Activated CD4-positive, alpha-beta T cell treated with anti-CD3 and anti-CD28 coated beads, Interleukin-2, amount 50 U/mL, for 24 hours (primary cell): ENCODE measurements around the gene TAF1C.

ENCODE experiments used
- DNase-seq, 2 donors: peaks; one replicate each; pipeline ENCODE4 v3.0.0-alpha.2; 2020; ENCODE audit warnings: low read depth in 1 of 2, low spot score in 1 of 2

TAF1C gene

GRCh38 chr16:84184775-84185174 is 2.1 kb downstream of the TAF1C start:
- no peak for DNase-seq

DNA sequence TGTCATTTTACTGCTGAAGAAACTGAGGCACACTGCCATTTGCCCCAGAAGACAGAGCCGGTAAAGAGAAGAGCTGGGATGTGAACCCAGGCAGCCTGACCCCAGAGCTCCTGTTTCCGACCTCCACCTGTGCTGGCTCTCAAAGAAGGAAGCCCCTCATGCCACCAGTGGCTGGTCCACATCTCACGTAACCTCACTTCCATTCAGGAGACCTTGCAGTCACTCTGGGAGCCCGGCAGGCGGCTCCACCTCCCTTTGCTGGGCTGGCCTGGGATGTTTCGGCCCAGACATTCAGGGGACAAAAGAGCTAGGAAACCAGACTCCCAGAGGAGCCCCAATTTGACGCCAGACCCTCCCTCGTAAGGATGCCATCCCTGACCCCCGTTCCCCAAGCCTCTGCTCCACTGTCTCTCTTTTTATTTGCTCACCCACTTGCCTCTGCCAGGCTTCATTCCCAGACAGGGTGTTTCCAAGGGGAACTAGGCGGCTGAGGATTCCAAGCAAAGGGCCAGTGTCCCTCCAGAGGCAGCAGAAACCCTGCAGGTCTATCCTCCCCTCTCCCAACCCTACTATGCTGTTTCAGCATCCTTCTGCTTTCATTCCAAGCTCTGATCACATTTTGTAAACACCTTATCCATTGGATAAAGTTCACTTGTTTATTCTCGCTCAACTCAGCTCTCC is 2.8 kb downstream of the TAF1C start:
- no peak for DNase-seq

DNA sequence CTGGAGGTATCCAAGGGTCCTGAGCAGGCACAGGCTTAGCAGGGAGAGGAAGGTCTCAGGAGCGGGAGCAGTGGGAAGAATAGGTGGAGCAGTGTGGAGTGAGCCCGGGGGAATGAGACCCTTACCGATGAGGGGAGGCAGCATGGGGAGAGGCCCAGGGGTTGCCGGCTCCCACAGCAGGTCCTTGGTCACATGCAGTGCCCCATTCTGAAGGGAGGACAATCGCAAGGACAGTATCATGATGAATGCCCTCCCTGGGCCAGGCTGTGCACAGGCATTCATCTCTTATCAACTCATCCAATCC is 3.3 kb downstream of the TAF1C start:
- DNase-seq, result no peak

- no peak for DNase-seq
Measured at GRCh38 chr16:84182680-84183571, 3.9 kb downstream of the TAF1C start.

GRCh38 chr16:84182104-84182503 is 4.8 kb downstream of the TAF1C start:
- no peak for DNase-seq

GRCh38 chr16:84181144-84181915 is 5.5 kb downstream of the TAF1C start:
- DNase-seq, result no peak

DNA sequence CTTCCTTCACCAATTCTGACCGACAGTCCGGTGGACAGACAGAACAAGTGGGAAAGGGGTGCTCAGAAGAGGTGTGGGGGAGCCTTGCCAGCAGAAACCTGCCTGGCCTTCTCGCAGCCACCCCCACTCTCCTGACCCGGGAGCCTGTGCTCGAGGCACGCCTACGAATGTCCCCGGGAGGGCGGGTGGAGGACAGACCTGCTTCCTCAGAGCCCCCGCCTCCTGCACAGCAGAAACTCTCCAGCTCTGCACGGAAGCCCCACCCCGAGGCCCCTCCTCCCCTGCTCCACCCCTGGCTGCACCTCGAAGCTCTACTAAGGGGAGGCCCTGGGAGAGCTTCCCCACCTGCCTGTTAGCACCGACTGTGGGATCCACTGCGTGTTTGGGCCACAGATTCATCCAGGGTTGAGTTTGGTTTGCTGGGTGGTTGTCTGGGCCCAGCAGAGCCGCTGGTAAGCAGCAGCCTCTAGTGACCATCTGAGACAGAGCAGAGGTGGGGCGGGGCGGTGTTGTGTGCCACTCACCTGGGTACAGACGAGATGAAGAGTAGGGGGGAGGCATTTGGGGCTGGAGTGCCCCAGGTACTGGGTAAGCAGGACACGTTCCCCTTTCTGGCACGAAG is 6.2 kb downstream of the TAF1C start:
- no peak for DNase-seq

DNA sequence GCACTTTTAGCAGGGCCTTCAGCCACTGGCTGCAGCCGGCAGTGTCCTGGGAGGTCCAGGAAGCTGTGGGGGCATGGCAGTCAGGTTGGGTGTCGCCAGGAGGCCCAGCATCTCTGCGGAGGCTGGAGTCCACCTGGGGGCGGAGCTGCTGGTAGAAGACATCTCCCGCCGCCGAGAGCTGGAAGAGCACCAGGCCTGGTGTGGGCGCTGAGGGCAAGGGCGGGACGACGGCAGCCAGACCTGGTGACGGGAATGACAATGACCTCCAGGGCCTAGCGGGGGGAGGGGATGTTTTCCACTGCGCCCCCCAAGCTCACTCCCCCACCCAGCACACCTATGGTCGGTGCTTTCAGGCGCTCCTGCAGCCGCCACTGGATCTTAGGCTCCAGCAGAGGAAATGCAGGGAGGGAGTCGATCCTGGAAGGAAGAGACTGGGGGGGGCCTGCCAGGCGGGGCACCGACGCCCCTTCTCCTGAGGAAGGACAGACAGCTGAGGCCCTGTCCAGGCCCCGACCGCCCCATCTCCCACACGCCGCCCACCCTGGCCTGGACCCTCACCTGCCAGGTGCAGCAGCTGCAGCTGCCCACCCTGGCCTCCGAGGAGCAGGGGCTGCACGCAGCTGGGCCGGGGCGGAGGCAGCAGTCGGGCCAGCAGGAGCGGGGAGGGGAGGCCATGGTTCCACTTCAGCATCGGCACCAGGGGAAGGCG is 7.1 kb downstream of the TAF1C start:
- DNase-seq, result no peak

GRCh38 chr16:84178892-84179611 is 7.8 kb downstream of the TAF1C start:
- DNase-seq, result no peak

DNA sequence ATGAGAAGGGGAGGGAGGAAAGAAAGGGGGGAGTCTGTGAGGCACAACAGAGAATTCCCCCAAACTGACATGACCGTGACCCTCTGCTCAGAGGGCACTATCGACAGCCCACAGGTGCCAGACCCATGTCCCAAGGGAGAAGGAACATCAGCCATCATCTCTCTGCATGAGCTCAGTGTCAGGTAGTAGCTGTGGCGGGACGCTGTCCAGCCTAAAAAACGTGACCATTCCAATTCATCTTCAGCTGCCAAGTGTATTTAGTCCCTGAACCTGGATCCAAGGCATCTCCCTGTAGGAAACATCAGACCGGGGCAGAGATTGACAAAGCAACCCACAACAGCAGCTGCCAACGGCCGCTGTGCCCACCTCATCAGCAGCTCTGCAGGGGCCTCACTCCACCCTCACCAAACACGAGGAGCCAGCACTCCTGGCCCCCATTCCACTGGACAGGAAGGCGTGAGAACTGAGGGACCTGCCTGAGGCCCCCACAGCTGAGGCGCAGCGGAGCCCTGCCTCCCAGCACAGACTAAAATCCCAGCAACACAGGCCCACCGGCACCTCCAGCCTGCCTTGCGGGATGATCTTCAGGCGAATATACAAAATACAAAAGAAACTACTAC is 8.6 kb downstream of the TAF1C start:
- DNase-seq, result no peak

DNA sequence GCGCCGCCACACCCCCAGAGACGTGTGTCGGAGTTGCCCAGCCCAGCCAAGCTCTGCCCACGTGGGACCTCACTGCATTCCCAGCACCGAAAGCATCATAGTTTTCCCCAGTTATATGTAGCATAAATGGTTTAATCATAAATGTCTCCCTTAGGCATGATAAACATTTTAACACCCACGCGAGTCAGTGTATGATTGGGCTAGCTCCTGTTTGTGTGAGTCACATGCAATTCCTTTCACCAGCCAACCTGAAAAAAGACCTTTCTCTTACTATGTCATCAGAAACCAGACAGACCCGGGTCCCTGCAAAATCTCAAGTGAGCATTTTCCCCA is 9.2 kb downstream of the TAF1C start:
- DNase-seq, result no peak

DNA sequence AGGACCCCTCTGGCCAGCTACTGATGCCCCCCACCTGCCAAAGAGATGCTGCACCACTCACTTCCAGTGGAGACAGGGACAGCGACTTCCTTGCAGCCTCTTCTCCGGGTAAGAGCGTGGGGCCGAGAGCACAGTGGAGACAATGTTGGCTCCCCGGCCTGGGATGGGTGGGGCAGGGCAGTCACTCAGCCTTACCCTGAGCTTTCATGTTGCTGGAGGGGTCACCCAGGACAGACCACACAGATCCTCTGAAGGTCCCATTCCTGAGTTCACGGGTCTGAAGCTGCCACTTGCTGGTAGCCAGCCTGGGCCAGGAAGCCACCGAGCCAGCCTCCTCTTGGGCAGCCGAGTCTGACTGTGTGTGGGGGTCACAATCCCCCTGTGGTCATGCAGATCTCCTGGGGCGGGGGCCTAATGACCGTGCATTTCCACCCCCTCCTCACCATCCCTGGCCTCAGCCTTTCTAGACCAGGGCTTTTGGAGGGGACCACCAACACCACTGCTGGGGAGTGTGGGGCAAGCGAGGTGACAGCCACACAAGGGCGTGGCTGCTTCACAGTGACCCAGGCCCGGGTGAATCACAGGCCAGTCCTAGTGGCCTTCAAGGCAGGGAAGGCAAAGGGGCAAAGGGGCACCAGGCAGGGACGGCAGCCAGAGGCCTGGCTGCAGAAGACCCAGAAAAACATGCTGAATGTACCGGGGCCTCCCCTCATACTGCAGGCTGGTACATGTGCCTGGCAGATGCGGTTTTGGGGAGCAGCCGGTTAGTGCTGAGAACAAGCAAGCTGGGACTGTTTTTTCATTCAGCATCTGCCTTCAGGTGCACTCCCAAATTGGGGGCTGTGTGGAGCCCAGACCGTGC is 10.4 kb downstream of the TAF1C start:
- no peak for DNase-seq

- DNase-seq, result peak in 1 of 2 donors; percentile 68
Measured at GRCh38 chr16:84175350-84176081, 11.3 kb downstream of the TAF1C start.

GRCh38 chr16:84174396-84174795 is 12.5 kb downstream of the TAF1C start:
- no peak for DNase-seq

GRCh38 chr16:84169765-84170310 is 17.0 kb downstream of the TAF1C start:
- DNase-seq, result no peak

- no peak for DNase-seq
Measured at GRCh38 chr16:84166796-84167695, 19.8 kb downstream of the TAF1C start.

GRCh38 chr16:84165746-84166145 is 21.1 kb downstream of the TAF1C start:
- DNase-seq, result no peak
